Endothelial cell of umbilical vein (primary cell): ENCODE data around the gene CTBS.
"Not testable (repeated sequence)": the region's sequence is repeated elsewhere in the genome, so short reads cannot be mapped to it uniquely, and the experiment has no call there.

Experiments used
- CTCF ChIP-seq, 2 donors: IDR thresholded peaks; 1 replicate in 1 of 2; 2 replicates in 1 of 2; pipeline ENCODE4 v1.5.1; 2011; ENCODE audit warnings: low read length in 2 of 2, mild to moderate bottlenecking in 2 of 2, moderate library complexity in 2 of 2, control low read depth in 1 of 2, inconsistent platforms in 1 of 2, low read depth in 1 of 2; ENCODE audit not compliant: insufficient read depth in 1 of 2; ENCODE audit errors: extremely low read depth in 1 of 2
- EZH2 ChIP-seq: IDR thresholded peaks from 2 replicates; pipeline ENCODE4 v1.6.1; 2012; ENCODE audit warnings: borderline replicate concordance, low read depth, mild to moderate bottlenecking, moderate library complexity, low read length, inconsistent platforms; ENCODE audit not compliant: severe bottlenecking
- MAX ChIP-seq: IDR thresholded peaks from 2 replicates; pipeline ENCODE4 v1.6.1; 2011; ENCODE audit not compliant: insufficient read depth, insufficient read length
- POLR2A ChIP-seq: IDR thresholded peaks from 2 replicates; pipeline ENCODE4 v1.6.1; 2012; ENCODE audit warnings: low read depth, mild to moderate bottlenecking, control low read depth, low read length

- not testable (repeated sequence) for TF ChIP-seq CTCF (IDR thresholded peaks at IDR 0.05; ENCODE audit: extremely low read depth in 1 of 2, insufficient read depth in 1 of 2, low read depth in 1 of 2, low read length in 2 of 2); POLR2A; MAX; EZH2
Observed at GRCh38 chr1:84594959-84595358, 20.7 kb upstream of the CTBS start.
